Astrocyte of the cerebellum (primary cell): ENCODE data around the gene POLR2A.
A peak's percentile ranks its signal among the peaks of the same experiment; 100 is the strongest.

Experiments
- DNase-seq: peaks from one replicate; pipeline ENCODE4 v3.0.0-alpha.2; 2011; ENCODE audit warnings: low read depth
- H3K4me3 ChIP-seq: 2 replicates; pipeline ENCODE4 v1.5.1; 2011; ENCODE audit warnings: mild to moderate bottlenecking, low read depth, low read length, moderate library complexity
- in situ Hi-C: cut with HindIII; loops from 2 replicates; pipeline ENCODE4 v1.10.0; 2017; ENCODE audit warnings: low sequenced_read_pairs
- TF ChIP-seq, protein P1 (sequence below): IDR thresholded peaks from 2 replicates; pipeline ENCODE4 v1.5.1; 2012; ENCODE audit warnings: low read length, low read depth, moderate library complexity, mild to moderate bottlenecking; ENCODE audit errors: missing control alignments

Gene POLR2A

DNA sequence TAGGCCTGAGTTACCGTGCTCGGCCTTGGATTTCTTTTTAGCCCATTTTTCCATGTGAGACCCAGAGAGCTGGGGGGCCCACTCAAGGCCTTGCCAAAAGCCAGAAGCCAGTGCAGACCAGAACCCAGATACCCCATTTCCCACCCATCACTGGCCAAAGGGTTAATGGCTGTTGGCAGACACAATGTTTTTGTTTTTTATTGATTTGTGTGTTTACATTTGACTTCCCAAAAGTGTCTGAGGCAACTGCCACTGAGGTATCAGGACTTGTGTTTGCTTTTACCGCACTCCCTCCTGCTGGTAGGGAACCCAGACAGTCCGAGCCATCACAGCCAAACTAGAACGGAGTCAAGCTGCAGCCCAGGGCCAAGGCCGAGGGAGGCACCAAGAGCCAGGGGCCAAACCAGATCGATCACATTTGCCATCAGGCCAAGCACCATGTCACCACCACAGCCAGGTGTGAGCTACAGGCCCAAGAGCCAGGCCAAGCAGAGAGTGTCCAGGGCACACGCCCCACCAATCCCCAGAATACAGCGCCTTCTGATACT is 57.0 kb downstream of the POLR2A start:
- in situ Hi-C loops, result no loop called here
- no peak for DNase-seq
- H3K4me3 ChIP-seq, result no peak overlapping the region
- TF ChIP-seq, protein P1, sequence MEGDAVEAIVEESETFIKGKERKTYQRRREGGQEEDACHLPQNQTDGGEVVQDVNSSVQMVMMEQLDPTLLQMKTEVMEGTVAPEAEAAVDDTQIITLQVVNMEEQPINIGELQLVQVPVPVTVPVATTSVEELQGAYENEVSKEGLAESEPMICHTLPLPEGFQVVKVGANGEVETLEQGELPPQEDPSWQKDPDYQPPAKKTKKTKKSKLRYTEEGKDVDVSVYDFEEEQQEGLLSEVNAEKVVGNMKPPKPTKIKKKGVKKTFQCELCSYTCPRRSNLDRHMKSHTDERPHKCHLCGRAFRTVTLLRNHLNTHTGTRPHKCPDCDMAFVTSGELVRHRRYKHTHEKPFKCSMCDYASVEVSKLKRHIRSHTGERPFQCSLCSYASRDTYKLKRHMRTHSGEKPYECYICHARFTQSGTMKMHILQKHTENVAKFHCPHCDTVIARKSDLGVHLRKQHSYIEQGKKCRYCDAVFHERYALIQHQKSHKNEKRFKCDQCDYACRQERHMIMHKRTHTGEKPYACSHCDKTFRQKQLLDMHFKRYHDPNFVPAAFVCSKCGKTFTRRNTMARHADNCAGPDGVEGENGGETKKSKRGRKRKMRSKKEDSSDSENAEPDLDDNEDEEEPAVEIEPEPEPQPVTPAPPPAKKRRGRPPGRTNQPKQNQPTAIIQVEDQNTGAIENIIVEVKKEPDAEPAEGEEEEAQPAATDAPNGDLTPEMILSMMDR, result no peak

DNA sequence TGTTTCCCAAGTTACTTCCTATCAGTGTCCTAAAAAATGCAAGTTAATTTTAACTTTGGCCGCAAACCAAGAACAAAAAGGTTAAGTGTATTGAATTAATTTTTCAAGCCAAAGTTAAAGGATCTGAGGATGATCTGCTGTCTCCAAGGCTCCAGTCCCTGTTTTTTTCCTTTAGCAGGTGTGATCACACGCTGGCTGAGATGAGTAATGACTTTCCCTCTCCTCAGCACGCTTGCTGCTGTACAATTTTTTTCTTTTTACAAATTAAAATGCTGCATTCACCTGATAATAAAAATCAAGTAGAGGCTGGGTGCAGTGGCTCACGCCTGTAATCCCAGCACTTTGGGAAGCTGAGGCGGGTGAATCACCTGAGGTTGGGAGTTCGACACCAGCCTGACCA is 60.7 kb downstream of the POLR2A start:
- TF ChIP-seq, protein P1, result no peak
- in situ Hi-C loops, result no loop called here
- no peak overlapping the region for H3K4me3 ChIP-seq
- DNase-seq, result no peak

DNA sequence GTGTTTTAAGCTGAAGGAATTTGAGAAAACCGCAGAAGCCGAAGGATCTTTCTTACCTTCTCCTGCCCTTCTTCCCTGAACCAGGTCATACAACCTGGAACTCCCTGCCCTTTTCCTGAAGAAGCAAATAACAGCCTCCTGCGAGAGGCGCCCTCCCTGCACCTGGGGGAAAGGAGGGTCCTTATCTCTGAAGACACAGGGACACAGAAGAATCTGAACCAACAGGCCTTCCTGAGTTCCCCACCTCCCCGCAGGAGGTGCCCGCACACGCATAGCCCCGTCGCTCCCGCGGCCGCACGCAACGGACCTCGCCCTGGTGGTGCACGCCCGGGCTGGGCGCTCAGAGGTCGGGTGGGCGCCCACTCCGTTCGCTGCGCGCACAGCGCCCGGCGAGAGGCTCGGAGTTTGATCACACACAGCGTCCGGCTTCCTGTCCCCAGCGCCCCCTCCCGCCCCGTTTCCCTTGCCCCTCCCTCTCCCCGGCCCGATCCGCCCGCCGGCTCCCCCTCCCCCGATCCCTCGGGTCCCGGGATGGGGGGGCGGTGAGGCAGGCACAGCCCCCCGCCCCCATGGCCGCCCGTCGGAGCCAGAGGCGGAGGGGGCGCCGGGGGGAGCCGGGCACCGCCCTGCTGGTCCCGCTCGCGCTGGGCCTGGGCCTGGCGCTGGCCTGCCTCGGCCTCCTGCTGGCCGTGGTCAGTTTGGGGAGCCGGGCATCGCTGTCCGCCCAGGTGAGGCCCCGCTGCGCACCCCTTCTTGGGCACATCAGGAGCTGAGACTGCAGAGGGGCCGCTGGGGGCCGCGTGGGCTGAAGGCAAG is 64.6 kb downstream of the POLR2A start, which contains the start of gene TNFSF12:
Gene TNFSF12, plus strand, starts transcription at position 474 of the 816 bp plus-strand sequence. Its CDS starts 96 bp downstream, at position 570.
- peak within 1 kb of the TSS; percentile 47 for H3K4me3 ChIP-seq
- in situ Hi-C loops, result no loop called here
- TF ChIP-seq, protein P1, result peak; percentile 2
- no peak for DNase-seq
